Suppressor macrophage (primary cell): Measurements from ENCODE around the gene ST8SIA6.
A peak's percentile ranks its signal among the peaks of the same experiment; 100 is the strongest.

Experiments
- DNase-seq, 4 experiments: peaks; one replicate each; pipeline ENCODE4 v3.0.0-alpha.2; 2020 to 2022

Gene ST8SIA6

GRCh38 chr10:17385066-17385465, 69.3 kb downstream of the ST8SIA6 start:
- no peak for DNase-seq

- no peak for DNase-seq
Observed at GRCh38 chr10:17383801-17384555, 70.4 kb downstream of the ST8SIA6 start.

GRCh38 chr10:17381502-17382142, 72.8 kb downstream of the ST8SIA6 start:
- no peak for DNase-seq

- no peak for DNase-seq
Observed at GRCh38 chr10:17380888-17381287, 73.5 kb downstream of the ST8SIA6 start.

GRCh38 chr10:17380016-17380415, 74.4 kb downstream of the ST8SIA6 start:
- DNase-seq = no peak

GRCh38 chr10:17379151-17379690, 75.2 kb downstream of the ST8SIA6 start:
- DNase-seq = no peak

GRCh38 chr10:17375936-17376584, 78.3 kb downstream of the ST8SIA6 start:
- peak; percentile 5 to 46 (median 18) for DNase-seq

GRCh38 chr10:17368708-17369272, 85.6 kb downstream of the ST8SIA6 start:
- DNase-seq = no peak

GRCh38 chr10:17366705-17367104, 87.7 kb downstream of the ST8SIA6 start:
- DNase-seq = no peak

- DNase-seq = no peak
Observed at GRCh38 chr10:17365402-17365801, 89.0 kb downstream of the ST8SIA6 start.

GRCh38 chr10:17358461-17358860, 95.9 kb downstream of the ST8SIA6 start:
- DNase-seq = no peak

GRCh38 chr10:17357781-17358180, 96.6 kb downstream of the ST8SIA6 start:
- DNase-seq = no peak

GRCh38 chr10:17356820-17357219, 97.6 kb downstream of the ST8SIA6 start:
- no peak for DNase-seq

- no peak for DNase-seq
Observed at GRCh38 chr10:17354781-17355180, 99.6 kb downstream of the ST8SIA6 start.

- DNase-seq = no peak
Observed at GRCh38 chr10:17353568-17354300, 100.7 kb downstream of the ST8SIA6 start.

GRCh38 chr10:17352583-17352982, 101.8 kb downstream of the ST8SIA6 start:
- no peak for DNase-seq

- DNase-seq = no peak
Observed at GRCh38 chr10:17351506-17351905, 102.9 kb downstream of the ST8SIA6 start.

- no peak for DNase-seq
Observed at GRCh38 chr10:17349717-17350116, 104.7 kb downstream of the ST8SIA6 start.

GRCh38 chr10:17348501-17349349, 105.7 kb downstream of the ST8SIA6 start:
- DNase-seq = peak in 2 of 4 experiments; percentile 10 to 35

GRCh38 chr10:17348011-17348500, 106.3 kb downstream of the ST8SIA6 start:
- DNase-seq = no peak

GRCh38 chr10:17344206-17344605, 110.2 kb downstream of the ST8SIA6 start:
- no peak for DNase-seq
